Measurements from ENCODE around the gene DCAKD. TPM values are rescaled to one million over a fixed set of nuclear protein-coding genes. Genes with fewer than 3 reads are reported as not detected.

The DCAKD gene
- total and polyA plus RNA-seq, 2 of the 8 experiments (the other 6 are each of a cell fraction or from before 2014, with no cell fraction given), result 35.6 to 52.9 TPM

DNA sequence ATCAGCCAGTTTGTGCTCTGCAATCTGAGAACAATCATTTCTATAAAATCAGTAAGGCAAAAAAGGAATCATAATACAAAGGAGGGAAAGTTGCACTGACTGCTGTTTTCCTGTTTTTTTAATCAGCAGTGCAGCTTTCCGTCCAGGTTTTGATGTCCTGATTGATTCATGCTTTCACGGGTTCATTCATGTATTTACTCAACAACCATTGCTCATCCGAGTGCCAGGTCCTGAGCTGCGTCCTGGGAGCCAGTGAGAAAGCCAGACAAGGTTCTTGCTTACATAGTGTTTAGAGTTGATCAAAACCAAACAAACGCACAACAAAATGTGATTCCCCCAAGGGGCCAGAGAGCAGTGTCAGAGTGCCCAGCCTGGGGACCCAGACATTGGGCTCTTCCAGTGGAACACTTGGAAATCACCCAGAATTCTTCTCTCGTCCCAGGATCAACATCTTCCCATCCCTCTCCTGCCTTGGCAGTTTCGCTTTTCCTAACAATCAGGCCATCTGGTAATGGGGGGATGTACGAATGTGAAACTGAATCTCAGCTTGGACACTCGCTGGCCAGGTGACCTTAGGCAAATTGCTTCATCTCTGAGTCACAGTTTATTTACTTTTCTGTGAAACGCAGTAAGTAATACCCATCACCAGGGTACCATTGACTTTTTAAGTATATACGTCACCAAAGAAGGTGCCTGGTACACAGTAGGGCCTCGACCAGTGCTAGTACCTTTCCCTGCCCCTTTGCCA lies 70.0 kb downstream of the DCAKD start (continued):
- no peak for TF ChIP-seq HDAC2 (IDR thresholded peaks at IDR 0.05; ENCODE audit: borderline replicate concordance in 1 of 2, low read depth in 2 of 2, low read length in 2 of 2)
- no peak for TF ChIP-seq SP1 (IDR thresholded peaks at IDR 0.05; ENCODE audit: low read depth, low read length)
- TF ChIP-seq KDM4A (IDR thresholded peaks at IDR 0.05; ENCODE audit: low read depth, low read length, severe bottlenecking), result no peak
